ENCODE results near the gene IFIT5. TPM values are rescaled to one million over a fixed set of nuclear protein-coding genes. Genes with fewer than 3 reads are reported as not detected.
"Not testable (repeated sequence)": the region's sequence is repeated elsewhere in the genome, so short reads cannot be mapped to it uniquely, and the experiment has no call there.

The IFIT5 gene
- total RNA-seq, 1 donor from 2014 or later = 42.9 TPM

DNA sequence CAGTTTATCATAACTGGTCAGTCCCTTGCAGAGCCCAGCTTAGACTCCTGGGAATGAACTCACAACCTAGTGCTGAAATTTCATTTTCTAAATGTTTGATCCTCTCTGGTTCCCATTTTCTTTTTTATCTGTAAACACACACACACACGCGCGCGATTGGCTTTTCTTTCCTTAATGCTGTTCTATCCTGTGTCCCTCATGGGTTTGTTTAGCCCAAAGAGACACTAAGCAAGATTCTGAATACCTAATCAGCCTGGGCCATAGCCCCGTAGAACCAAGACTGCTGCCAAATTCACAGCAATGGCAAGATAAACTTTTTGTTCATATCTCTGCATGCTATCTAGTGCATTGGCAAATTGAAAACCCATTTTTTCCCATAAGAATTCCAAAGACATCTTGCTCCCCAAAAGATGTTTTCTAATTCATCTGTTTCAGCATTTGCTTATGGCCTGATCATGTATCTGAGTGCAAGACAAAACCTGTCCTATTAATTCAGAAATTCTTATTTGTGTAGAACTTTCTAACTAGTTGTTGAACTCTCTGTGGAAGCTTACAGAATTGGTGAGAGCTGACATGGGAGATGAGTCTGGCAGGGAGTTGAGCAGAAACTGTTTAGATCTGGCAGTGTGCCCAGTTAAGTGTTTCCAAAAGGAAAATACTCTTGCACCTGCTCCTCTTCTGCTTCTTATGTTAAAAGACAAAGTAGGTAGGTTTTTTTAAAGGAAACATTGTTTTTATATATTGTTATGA is 23.7 kb upstream of the IFIT5 start:
- H3K36me3 Mint-ChIP-seq (ENCODE audit: low read depth, unreplicated experiment) = peaks cover 10% of the 10 kb centered on the region

DNA sequence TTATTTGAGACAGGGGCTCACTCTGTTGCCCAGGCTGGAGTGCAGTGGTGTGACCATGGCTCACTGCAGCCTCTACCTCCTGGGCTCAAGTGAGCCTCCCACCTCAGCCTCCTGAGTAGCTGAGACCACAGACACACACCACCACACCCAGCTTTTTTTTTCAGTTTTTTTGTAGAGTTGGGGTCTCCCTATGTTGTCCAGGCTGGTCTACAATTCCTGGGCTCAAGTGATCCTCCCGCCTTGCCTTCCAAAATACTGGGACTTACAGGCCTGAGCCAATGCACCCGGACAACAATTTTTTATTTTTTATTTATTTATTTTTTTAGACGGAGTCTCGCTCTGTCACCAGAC is 23.2 kb upstream of the IFIT5 start:
- peaks cover 12% of the 10 kb centered on the region for H3K4me1 Mint-ChIP-seq (ENCODE audit: low read depth, unreplicated experiment)
- H3K27me3 ChIP-seq (ENCODE audit: insufficient read depth, low read length); H2AFZ ChIP-seq (ENCODE audit: low read depth, low read length); H3K79me2 ChIP-seq (ENCODE audit: insufficient read depth, low read length); H3K36me3 Mint-ChIP-seq (ENCODE audit: low read depth, unreplicated experiment); H3K9ac ChIP-seq (ENCODE audit: low read length); H3K9me3 ChIP-seq (ENCODE audit: insufficient read depth, low read depth, low read length); H3K36me3 ChIP-seq (ENCODE audit: insufficient read depth, low read length); H3K4me3 Mint-ChIP-seq (ENCODE audit: unreplicated experiment); H3K4me3 ChIP-seq (ENCODE audit: insufficient read depth, low read depth, low read length); H3K27ac ChIP-seq (ENCODE audit: low read depth, low read length); H3K27me3 Mint-ChIP-seq (ENCODE audit: low read depth, unreplicated experiment); H3K27ac Mint-ChIP-seq (ENCODE audit: unreplicated experiment); H4K20me1 ChIP-seq (ENCODE audit: insufficient read depth, low read length); H3K9me3 Mint-ChIP-seq (ENCODE audit: unreplicated experiment); H3K4me2 ChIP-seq (ENCODE audit: low read length); DNase-seq (ENCODE audit: low read depth); FAIRE-seq: not testable (repeated sequence)
- peaks cover 11% of the 10 kb centered on the region for H3K4me1 ChIP-seq (ENCODE audit: insufficient read depth, low read length)

More for the DNA sequence above, 23.7 kb upstream of the IFIT5 start:
- no peak overlapping the region for H3K4me3 Mint-ChIP-seq (ENCODE audit: unreplicated experiment)
- Histone ChIP-seq H3K9ac (ENCODE audit: low read length) (no peak overlapping the region), H3K79me2 (ENCODE audit: insufficient read depth, low read length) (no peaks in the 10 kb centered on the region), H2AFZ (ENCODE audit: low read depth, low read length) (no peak overlapping the region), H3K4me1 (ENCODE audit: insufficient read depth, low read length) (peaks cover 11% of the 10 kb centered on the region), H3K4me2 (ENCODE audit: low read length) (no peak overlapping the region), H3K27me3 (ENCODE audit: insufficient read depth, low read length) (no peaks in the 10 kb centered on the region), H3K4me3 (ENCODE audit: insufficient read depth, low read depth, low read length) (no peak overlapping the region), H3K27ac (ENCODE audit: low read depth, low read length) (no peak overlapping the region), H3K36me3 (ENCODE audit: insufficient read depth, low read length) (no peaks in the 10 kb centered on the region), H3K9me3 (ENCODE audit: insufficient read depth, low read depth, low read length) (no peaks in the 10 kb centered on the region), H4K20me1 (ENCODE audit: insufficient read depth, low read length) (no peaks in the 10 kb centered on the region)
- DNase-seq (ENCODE audit: low read depth) (no peak), FAIRE-seq (no peak)
- H3K27ac Mint-ChIP-seq (ENCODE audit: unreplicated experiment) = no peak overlapping the region
- TF ChIP-seq EZH2 (IDR thresholded peaks at IDR 0.05; ENCODE audit: insufficient read depth, low read length) = no peak
- peaks cover 12% of the 10 kb centered on the region for H3K4me1 Mint-ChIP-seq (ENCODE audit: low read depth, unreplicated experiment)
- no peaks in the 10 kb centered on the region for H3K9me3 Mint-ChIP-seq (ENCODE audit: unreplicated experiment)
- no peaks in the 10 kb centered on the region for H3K27me3 Mint-ChIP-seq (ENCODE audit: low read depth, unreplicated experiment)

DNA sequence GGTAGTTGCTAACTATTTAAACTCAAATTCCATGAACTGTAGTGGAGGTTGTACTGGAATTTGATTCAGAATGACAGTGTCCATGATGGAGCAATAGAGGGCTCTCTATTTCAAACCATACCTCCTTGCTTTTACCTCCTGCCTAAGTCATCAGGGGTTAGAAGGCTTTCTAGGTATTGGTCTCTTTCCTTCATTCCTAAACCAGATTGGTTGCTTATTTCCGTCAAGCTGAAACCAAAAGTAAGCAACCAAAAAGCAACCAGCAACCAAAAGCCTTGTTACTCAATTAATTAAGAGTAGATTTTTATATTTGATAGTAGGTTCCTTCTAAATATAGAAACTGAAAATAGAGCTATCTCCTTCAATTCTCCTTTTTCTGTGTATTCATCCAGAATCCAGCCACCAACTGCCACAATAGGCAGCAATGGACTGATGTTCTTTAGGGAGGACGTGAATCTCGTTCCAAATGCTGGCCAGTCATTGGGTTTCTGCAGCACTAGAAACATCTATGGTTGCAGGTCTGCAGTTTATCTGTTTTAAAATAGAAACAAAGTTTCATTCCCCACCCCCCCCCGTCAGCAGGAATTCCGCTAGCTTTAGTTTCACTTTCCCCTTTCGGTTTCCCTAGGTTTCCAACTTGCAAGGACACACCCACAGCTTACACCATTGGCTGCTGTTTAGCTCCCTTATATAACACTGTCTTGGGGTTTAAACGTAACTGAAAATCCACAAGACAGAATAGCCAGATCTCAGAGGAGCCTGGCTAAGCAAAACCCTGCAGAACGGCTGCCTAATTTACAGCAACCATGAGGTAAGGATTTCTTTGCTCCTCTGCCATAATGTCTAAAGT is 22.2 kb upstream of the IFIT5 start, which contains the start of gene IFIT1:
TSS of gene IFIT1 (plus strand) at position 717 of the 850 bp plus-strand sequence. CDS start at position 807, 90 bp downstream.
- H3K4me1 ChIP-seq (ENCODE audit: insufficient read depth, low read length) = peaks cover 11% of the 10 kb centered on the region
- TF ChIP-seq EZH2 (IDR thresholded peaks at IDR 0.05; ENCODE audit: insufficient read depth, low read length) = no peak
- TF ChIP-seq, protein P1, sequence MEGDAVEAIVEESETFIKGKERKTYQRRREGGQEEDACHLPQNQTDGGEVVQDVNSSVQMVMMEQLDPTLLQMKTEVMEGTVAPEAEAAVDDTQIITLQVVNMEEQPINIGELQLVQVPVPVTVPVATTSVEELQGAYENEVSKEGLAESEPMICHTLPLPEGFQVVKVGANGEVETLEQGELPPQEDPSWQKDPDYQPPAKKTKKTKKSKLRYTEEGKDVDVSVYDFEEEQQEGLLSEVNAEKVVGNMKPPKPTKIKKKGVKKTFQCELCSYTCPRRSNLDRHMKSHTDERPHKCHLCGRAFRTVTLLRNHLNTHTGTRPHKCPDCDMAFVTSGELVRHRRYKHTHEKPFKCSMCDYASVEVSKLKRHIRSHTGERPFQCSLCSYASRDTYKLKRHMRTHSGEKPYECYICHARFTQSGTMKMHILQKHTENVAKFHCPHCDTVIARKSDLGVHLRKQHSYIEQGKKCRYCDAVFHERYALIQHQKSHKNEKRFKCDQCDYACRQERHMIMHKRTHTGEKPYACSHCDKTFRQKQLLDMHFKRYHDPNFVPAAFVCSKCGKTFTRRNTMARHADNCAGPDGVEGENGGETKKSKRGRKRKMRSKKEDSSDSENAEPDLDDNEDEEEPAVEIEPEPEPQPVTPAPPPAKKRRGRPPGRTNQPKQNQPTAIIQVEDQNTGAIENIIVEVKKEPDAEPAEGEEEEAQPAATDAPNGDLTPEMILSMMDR (IDR thresholded peaks at IDR 0.05; ENCODE audit: insufficient read depth, low read depth, low read length) = no peak
- H3K4me2 ChIP-seq (ENCODE audit: low read length) = peak within 1 kb of the TSS; percentile 77
- Mint-ChIP-seq H3K4me3 (ENCODE audit: unreplicated experiment) (peak within 1 kb of the TSS; percentile 95), H3K4me1 (ENCODE audit: low read depth, unreplicated experiment) (peaks cover 12% of the 10 kb centered on the region), H3K36me3 (ENCODE audit: low read depth, unreplicated experiment) (peaks cover 10% of the 10 kb centered on the region), H3K27me3 (ENCODE audit: low read depth, unreplicated experiment) (no peaks in the 10 kb centered on the region), H3K9me3 (ENCODE audit: unreplicated experiment) (no peaks in the 10 kb centered on the region), H3K27ac (ENCODE audit: unreplicated experiment) (peak within 1 kb of the TSS; percentile 97)
- H3K27ac ChIP-seq (ENCODE audit: low read depth, low read length) = peak within 1 kb of the TSS; percentile 59
- no peaks in the 10 kb centered on the region for H3K9me3 ChIP-seq (ENCODE audit: insufficient read depth, low read depth, low read length)
- peak within 1 kb of the TSS; percentile 77 for H3K9ac ChIP-seq (ENCODE audit: low read length)
- peak; percentile 67 for FAIRE-seq
- DNase-seq (ENCODE audit: low read depth) = peak; percentile 94
- H2AFZ ChIP-seq (ENCODE audit: low read depth, low read length) = peak within 1 kb of the TSS; percentile 87
- H3K4me3 ChIP-seq (ENCODE audit: insufficient read depth, low read depth, low read length) = peak within 1 kb of the TSS; percentile 86
- no peaks in the 10 kb centered on the region for H3K36me3 ChIP-seq (ENCODE audit: insufficient read depth, low read length)
- H3K79me2 ChIP-seq (ENCODE audit: insufficient read depth, low read length) = no peaks in the 10 kb centered on the region
- no peaks in the 10 kb centered on the region for H3K27me3 ChIP-seq (ENCODE audit: insufficient read depth, low read length)
- no peaks in the 10 kb centered on the region for H4K20me1 ChIP-seq (ENCODE audit: insufficient read depth, low read length)

All from astrocyte (in vitro differentiated cells and primary cell).